HG02852 (cell line): ENCODE data around the gene REEP5.
"Not testable (repeated sequence)": the region's sequence is repeated elsewhere in the genome, so short reads cannot be mapped to it uniquely, and the experiment has no call there.

Source experiments
- ATAC-seq: cut with Tn5 transposase; IDR thresholded peaks from one replicate; pipeline ENCODE4 v1.9.1; 2021; ENCODE audit warnings: mild to moderate bottlenecking, moderate library complexity; ENCODE audit not compliant: unreplicated experiment

The REEP5 gene

GRCh38 chr5:112933651-112934365, 11.8 kb upstream of the REEP5 start:
- no peak for ATAC-seq

- no peak for ATAC-seq
These were observed 11.1 kb upstream of the REEP5 start for GRCh38 chr5:112933105-112933504.

- ATAC-seq = no peak
These were observed 9.4 kb upstream of the REEP5 start for GRCh38 chr5:112931473-112931872.

GRCh38 chr5:112930082-112930344, 8.0 kb upstream of the REEP5 start:
- peak; percentile 55 for ATAC-seq

- peak; percentile 55 for ATAC-seq
These were observed 7.5 kb upstream of the REEP5 start for GRCh38 chr5:112929336-112930081.

- no peak for ATAC-seq
These were observed 2.0 kb upstream of the REEP5 start for GRCh38 chr5:112923988-112924387.

- ATAC-seq = peak; percentile 31
These were observed 1.3 kb upstream of the REEP5 start for GRCh38 chr5:112923148-112923917.

GRCh38 chr5:112921026-112921832, 798 bp downstream of the REEP5 start:
- peak; percentile 42 for ATAC-seq

GRCh38 chr5:112919972-112920371, 2.1 kb downstream of the REEP5 start:
- no peak for ATAC-seq

- ATAC-seq = no peak
These were observed 3.3 kb downstream of the REEP5 start for GRCh38 chr5:112918679-112919078.

GRCh38 chr5:112918136-112918535, 3.9 kb downstream of the REEP5 start:
- ATAC-seq = no peak

GRCh38 chr5:112917453-112917995, 4.5 kb downstream of the REEP5 start:
- no peak for ATAC-seq

GRCh38 chr5:112915831-112916230, 6.2 kb downstream of the REEP5 start:
- peak; percentile 56 for ATAC-seq

GRCh38 chr5:112914584-112914983, 7.4 kb downstream of the REEP5 start:
- no peak for ATAC-seq

- no peak for ATAC-seq
These were observed 11.5 kb downstream of the REEP5 start for GRCh38 chr5:112910529-112910928.

GRCh38 chr5:112908854-112909253, 13.2 kb downstream of the REEP5 start:
- no peak for ATAC-seq

GRCh38 chr5:112907166-112907631, 14.8 kb downstream of the REEP5 start:
- ATAC-seq = no peak

GRCh38 chr5:112906637-112907036, 15.4 kb downstream of the REEP5 start:
- ATAC-seq = no peak

- ATAC-seq = not testable (repeated sequence)
These were observed 17.0 kb downstream of the REEP5 start for GRCh38 chr5:112904996-112905395.

- ATAC-seq = no peak
These were observed 19.5 kb downstream of the REEP5 start for GRCh38 chr5:112902561-112902960.

GRCh38 chr5:112895682-112896081, 26.3 kb downstream of the REEP5 start:
- no peak for ATAC-seq
